Hematopoietic multipotent progenitor cell treated with erythropoietin and hydrocortisone succinate and interleukin-3 and kit ligand, for 17 days (in vitro differentiated cells): ENCODE data around the gene OR2T12.
"Not testable (repeated sequence)": the region's sequence is repeated elsewhere in the genome, so short reads cannot be mapped to it uniquely, and the experiment has no call there.

Experiments
- DNase-seq: peaks from one replicate; pipeline ENCODE4 v3.0.0-alpha.2; 2015; ENCODE audit warnings: low spot score

OR2T12 gene, protein sequence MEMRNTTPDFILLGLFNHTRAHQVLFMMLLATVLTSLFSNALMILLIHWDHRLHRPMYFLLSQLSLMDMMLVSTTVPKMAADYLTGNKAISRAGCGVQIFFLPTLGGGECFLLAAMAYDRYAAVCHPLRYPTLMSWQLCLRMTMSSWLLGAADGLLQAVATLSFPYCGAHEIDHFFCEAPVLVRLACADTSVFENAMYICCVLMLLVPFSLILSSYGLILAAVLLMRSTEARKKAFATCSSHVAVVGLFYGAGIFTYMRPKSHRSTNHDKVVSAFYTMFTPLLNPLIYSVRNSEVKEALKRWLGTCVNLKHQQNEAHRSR

GRCh38 chr1:248303324-248303723, at the start of gene OR2T12:
Gene OR2T12 (minus strand): TSS chr1:248303424. CDS start chr1:248295578, 7,846 bp downstream.
- DNase-seq, result no peak

DNA sequence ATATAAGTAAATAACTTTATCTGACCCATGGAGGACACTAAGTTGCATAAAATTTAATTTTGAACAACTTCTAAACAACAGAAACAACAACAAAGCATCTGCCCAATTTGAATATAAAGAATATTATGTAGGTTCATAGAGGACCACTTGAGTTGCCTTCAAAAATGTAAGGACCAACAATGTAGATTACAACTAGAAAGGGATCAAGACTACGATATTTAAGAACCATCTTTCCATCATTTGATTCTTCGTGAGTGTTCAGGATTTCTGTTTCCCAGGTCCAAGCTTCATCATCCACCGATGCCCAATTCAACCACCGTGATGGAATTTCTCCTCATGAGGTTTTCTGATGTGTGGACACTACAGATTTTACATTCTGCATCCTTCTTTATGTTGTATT, 45.3 kb upstream of the OR2T12 start, which contains the start of gene OR14C36:
TSS of gene OR14C36 (plus strand) at position 301 of the 400 bp plus-strand sequence. CDS start at position 301, 0 bp downstream.
- no peak for DNase-seq

- no peak for DNase-seq
Measured at GRCh38 chr1:248343451-248343850, 40.2 kb upstream of the OR2T12 start.

DNA sequence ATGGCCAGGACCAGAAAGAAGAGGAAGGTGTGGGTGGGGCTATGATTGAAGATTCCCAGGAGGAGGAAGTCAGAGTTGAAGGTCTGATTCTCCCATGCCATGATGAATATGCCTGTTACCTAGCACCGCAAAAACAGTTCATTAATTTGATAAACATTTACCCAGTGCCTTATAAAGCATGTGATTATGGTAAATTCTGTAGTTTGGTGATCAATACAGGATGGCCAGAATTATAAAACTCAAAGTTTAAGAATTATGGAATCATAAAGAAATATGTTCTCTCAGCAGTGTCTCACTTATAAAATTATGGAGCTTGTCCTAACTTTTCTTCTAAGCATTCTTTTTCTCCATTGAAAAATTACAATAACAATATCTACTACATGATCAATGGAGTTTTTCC, 21.2 kb upstream of the OR2T12 start, which contains the start of gene OR2M7:
TSS of gene OR2M7 (minus strand) at position 101 of the 400 bp plus-strand sequence. CDS start at position 101, 0 bp downstream.
- no peak for DNase-seq

- DNase-seq, result no peak
Measured at GRCh38 chr1:248316796-248317195, 13.6 kb upstream of the OR2T12 start.

GRCh38 chr1:248306740-248307139, 3.5 kb upstream of the OR2T12 start:
- not testable (repeated sequence) for DNase-seq

- no peak for DNase-seq
Measured at GRCh38 chr1:248306103-248306502, 2.9 kb upstream of the OR2T12 start.

DNA sequence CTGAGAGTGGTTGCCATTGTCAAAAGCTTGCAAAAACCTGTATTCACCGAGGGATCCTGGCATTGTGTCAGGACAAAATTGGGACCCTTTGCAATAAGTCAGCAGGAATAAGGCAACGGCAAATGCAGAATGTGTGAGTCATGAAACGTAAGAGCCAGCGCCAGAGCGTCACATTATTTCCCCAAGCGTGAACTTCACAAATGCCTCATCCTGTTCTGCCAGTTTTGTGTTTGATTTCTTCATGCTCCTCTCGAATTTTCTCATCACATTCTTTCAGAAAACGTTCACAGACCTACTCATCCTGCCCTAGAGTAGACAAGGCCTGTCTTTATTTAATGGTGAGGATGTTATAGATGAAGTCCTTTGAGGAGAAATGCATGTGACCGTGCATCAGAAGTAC, 2.4 kb upstream of the OR2T12 start:
- DNase-seq, result not testable (repeated sequence)

DNA sequence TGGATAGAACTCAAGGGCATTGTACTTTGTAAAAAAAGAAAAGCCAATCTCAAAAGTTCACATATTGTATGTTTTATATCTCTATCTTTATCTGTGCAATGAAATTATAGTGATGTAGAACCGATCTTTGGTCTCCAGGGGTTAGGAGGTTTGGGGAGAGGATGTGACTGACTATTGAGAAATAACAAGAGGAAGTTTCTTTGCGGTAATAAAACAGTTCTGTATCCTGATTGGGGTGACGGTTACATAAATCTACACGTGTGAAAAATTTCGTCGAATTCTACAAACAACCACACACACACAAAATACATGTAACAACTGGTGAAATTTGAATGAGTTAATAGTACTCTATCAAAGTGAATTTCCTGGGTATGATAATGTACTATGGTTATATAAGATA, 14.8 kb downstream of the OR2T12 start:
- DNase-seq, result no peak

GRCh38 chr1:248277876-248278275, 25.3 kb downstream of the OR2T12 start, which contains the start of gene OR2T33:
Gene OR2T33 (minus strand): TSS chr1:248277976. CDS start chr1:248273814, 4,162 bp downstream.
- DNase-seq, result no peak

DNA sequence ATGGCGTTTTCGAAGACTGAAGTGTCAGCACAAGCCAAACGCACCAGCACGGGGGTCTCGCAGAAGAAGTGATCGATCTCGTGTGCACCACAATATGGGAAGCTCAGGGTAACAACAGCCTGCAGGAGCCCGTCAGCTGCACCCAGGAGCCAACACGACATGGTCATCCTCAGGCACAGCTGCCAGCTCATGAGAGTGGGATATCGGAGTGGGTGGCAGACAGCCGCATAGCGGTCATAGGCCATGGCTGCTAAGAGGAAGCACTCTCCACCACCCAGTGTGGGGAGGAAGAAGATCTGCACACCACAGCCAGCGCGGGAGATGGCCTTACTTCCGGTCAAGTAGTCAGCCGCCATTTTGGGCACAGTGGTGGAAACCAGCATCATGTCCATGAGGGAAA, 30.0 kb downstream of the OR2T12 start:
- not testable (repeated sequence) for DNase-seq

GRCh38 chr1:248268178-248268577, 35.0 kb downstream of the OR2T12 start:
- DNase-seq, result no peak

GRCh38 chr1:248259309-248259708, 43.9 kb downstream of the OR2T12 start:
- not testable (repeated sequence) for DNase-seq

- DNase-seq, result peak; percentile 11
Measured at GRCh38 chr1:248243204-248243603, 60.0 kb downstream of the OR2T12 start.
